Measurements from ENCODE around the gene THBS4. TPM values are rescaled to one million over a fixed set of nuclear protein-coding genes. Genes with fewer than 3 reads are reported as not detected.

The THBS4 gene
- total and polyA plus RNA-seq, 10 of the 15 experiments (the other 5 are each of a cell fraction or from before 2014, with no cell fraction given) = 0.31 to 1.7 (median 0.75) TPM

DNA sequence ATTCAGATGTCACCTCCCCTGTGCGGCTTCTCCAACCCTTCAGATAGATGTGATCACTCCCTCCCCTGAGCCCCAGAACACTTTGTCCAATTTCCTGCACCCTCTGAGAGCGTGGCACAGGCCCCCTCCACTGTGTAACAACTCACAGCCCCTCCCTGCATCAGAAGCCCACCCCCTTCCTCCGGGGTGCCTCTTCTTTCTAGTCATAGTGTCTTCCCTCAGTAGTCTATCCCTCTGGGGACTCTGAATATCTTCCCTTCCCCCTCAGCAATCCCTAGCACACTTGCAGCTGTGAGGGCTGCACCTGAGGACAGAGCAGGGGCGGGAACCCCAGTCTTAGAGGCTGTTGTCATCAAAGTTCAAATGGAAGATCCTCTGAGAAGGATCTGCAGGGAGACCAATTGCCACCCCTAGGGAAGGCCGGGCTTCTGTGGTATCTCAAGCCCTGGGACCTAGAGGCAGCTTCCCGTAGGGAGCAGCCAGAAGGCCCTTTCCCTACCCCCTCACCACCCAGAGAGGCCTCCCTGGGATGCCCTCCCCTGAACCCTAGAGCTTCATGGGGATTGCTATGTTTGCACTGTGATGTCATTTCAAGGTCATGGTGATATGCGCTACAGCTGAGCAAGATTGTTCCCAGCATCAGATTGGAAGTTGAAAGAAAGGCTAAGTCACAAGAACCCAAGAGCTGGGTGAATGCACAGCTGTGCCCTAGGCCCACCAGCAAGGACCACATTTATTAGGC lies 70.7 kb downstream of the THBS4 start:
- Histone ChIP-seq H3K9ac (ENCODE audit: control insufficient read depth, insufficient read depth, low read length) (no peak overlapping the region), H4K20me1 (ENCODE audit: control insufficient read depth, insufficient read depth) (no peaks in the 10 kb centered on the region), H3K36me3 (ENCODE audit: control insufficient read depth in 2 of 2, insufficient read depth in 2 of 2, low read length in 1 of 2) (no peaks in the 10 kb centered on the region), H3K9me3 (replicated peaks; ENCODE audit: control insufficient read depth, insufficient read depth, low read length) (no peaks in the 10 kb centered on the region), H2AFZ (ENCODE audit: control insufficient read depth, low read depth, low read length) (no peak overlapping the region), H3K4me2 (ENCODE audit: control insufficient read depth, insufficient read depth) (no peak overlapping the region), H3K4me1 (ENCODE audit: control insufficient read depth, insufficient read depth, low read length) (peaks cover 15% of the 10 kb centered on the region), H3K4me3 (no peak overlapping the region), H3K27ac (ENCODE audit: control insufficient read depth, insufficient read depth) (no peak overlapping the region), H3K27me3 (replicated peaks in 1 of 2; ENCODE audit: control insufficient read depth in 2 of 2, insufficient read depth in 2 of 2, low read length in 1 of 2) (no peaks in the 10 kb centered on the region), H3K79me2 (ENCODE audit: control insufficient read depth, insufficient read depth, low read length) (no peaks in the 10 kb centered on the region)
- SMC1A ChIA-PET (ENCODE audit: uncharacterized antibody, unreplicated experiment) = interaction anchor here (1.2 to 2.3 kb wide), 3 partner anchors 11 to 151 kb away, joined by 3 to 5 read pairs (median 5); no protein-coding TSS in a partner anchor
- FAIRE-seq (no peak), DNase-seq (ENCODE audit: low read depth, low spot score) (no peak), ATAC-seq (no peak)
- in situ Hi-C loops (cut with MboI) (no loop called here), intact Hi-C loops (cut with micrococcal nuclease; ENCODE audit: unreplicated experiment) (no loop called here)
- RAD21 ChIA-PET (ENCODE audit: unreplicated experiment) = interaction anchor here (1.1 kb wide), 1 partner anchor 84 kb away, joined by 4 read pairs; no protein-coding TSS in a partner anchor
- CTCF ChIA-PET = interaction anchor here (0.6 to 1.3 kb wide), 2 partner anchors 38 to 1059 kb away, joined by 3 to 6 read pairs; no protein-coding TSS in a partner anchor
- TF ChIP-seq, protein P1, sequence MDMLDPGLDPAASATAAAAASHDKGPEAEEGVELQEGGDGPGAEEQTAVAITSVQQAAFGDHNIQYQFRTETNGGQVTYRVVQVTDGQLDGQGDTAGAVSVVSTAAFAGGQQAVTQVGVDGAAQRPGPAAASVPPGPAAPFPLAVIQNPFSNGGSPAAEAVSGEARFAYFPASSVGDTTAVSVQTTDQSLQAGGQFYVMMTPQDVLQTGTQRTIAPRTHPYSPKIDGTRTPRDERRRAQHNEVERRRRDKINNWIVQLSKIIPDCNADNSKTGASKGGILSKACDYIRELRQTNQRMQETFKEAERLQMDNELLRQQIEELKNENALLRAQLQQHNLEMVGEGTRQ (IDR thresholded peaks at IDR 0.05; ENCODE audit: borderline replicate concordance, low read depth, low read length) = no peak
- TF ChIP-seq, protein P2, sequence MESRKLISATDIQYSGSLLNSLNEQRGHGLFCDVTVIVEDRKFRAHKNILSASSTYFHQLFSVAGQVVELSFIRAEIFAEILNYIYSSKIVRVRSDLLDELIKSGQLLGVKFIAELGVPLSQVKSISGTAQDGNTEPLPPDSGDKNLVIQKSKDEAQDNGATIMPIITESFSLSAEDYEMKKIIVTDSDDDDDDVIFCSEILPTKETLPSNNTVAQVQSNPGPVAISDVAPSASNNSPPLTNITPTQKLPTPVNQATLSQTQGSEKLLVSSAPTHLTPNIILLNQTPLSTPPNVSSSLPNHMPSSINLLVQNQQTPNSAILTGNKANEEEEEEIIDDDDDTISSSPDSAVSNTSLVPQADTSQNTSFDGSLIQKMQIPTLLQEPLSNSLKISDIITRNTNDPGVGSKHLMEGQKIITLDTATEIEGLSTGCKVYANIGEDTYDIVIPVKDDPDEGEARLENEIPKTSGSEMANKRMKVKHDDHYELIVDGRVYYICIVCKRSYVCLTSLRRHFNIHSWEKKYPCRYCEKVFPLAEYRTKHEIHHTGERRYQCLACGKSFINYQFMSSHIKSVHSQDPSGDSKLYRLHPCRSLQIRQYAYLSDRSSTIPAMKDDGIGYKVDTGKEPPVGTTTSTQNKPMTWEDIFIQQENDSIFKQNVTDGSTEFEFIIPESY (IDR thresholded peaks at IDR 0.05) = no peak
- TF ChIP-seq FOS (IDR thresholded peaks at IDR 0.05; ENCODE audit: borderline replicate concordance, extremely low read depth, insufficient read length) = no peak
- TF ChIP-seq DPF2 (IDR thresholded peaks at IDR 0.05) = no peak
- TF ChIP-seq TARDBP (IDR thresholded peaks at IDR 0.05; ENCODE audit: borderline replicate concordance) = no peak
- TF ChIP-seq, protein P3, sequence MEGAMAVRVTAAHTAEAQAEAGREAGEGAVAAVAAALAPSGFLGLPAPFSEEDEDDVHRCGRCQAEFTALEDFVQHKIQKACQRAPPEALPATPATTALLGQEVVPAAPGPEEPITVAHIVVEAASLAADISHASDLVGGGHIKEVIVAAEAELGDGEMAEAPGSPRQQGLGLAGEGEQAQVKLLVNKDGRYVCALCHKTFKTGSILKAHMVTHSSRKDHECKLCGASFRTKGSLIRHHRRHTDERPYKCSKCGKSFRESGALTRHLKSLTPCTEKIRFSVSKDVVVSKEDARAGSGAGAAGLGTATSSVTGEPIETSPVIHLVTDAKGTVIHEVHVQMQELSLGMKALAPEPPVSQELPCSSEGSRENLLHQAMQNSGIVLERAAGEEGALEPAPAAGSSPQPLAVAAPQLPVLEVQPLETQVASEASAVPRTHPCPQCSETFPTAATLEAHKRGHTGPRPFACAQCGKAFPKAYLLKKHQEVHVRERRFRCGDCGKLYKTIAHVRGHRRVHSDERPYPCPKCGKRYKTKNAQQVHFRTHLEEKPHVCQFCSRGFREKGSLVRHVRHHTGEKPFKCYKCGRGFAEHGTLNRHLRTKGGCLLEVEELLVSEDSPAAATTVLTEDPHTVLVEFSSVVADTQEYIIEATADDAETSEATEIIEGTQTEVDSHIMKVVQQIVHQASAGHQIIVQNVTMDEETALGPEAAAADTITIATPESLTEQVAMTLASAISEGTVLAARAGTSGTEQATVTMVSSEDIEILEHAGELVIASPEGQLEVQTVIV (IDR thresholded peaks at IDR 0.05; ENCODE audit: borderline replicate concordance, partially characterized antibody) = no peak
- POLR2A ChIA-PET = interaction anchor here (0.6 to 1.4 kb wide), 3 partner anchors 21 to 202 kb away, joined by 3 to 4 read pairs (median 3); no protein-coding TSS in a partner anchor
- no TSS peak for BruUV-seq (replicated peaks)
- WGBS (ENCODE audit: insufficient coverage, insufficient replicate concordance, low lambda C conversion rate, missing lambda C conversion rate) = 31% methylated on average over 7 of the region's 7 CpGs

Data from GM12878 (cell line).